SHP77 treated with DMSO at 0.1 percent for 48 hours (cell line): Measurements from ENCODE around the gene PKD1L1.
"Not testable (repeated sequence)": the region's sequence is repeated elsewhere in the genome, so short reads cannot be mapped to it uniquely, and the experiment has no call there.

Source experiments
- DNase-seq: peaks from one replicate; lab custom pipeline; 2025; lab: John Stamatoyannopoulos, UW

The PKD1L1 gene

GRCh38 chr7:47765373-47765979 is 182.8 kb downstream of the PKD1L1 start:
- DNase-seq, result no peak

GRCh38 chr7:47764746-47765145 is 183.5 kb downstream of the PKD1L1 start:
- DNase-seq, result no peak

- DNase-seq, result peak; percentile 98
These were observed 184.9 kb downstream of the PKD1L1 start for GRCh38 chr7:47763063-47763974.

GRCh38 chr7:47762746-47763062 is 185.6 kb downstream of the PKD1L1 start:
- no peak for DNase-seq

- DNase-seq, result no peak
These were observed 186.1 kb downstream of the PKD1L1 start for GRCh38 chr7:47762207-47762606.

GRCh38 chr7:47759056-47759706 is 189.1 kb downstream of the PKD1L1 start:
- no peak for DNase-seq

- DNase-seq, result no peak
These were observed 189.7 kb downstream of the PKD1L1 start for GRCh38 chr7:47758546-47758945.

- no peak for DNase-seq
These were observed 190.3 kb downstream of the PKD1L1 start for GRCh38 chr7:47757921-47758411.

GRCh38 chr7:47756636-47757035 is 191.6 kb downstream of the PKD1L1 start:
- no peak for DNase-seq

- no peak for DNase-seq
These were observed 193.0 kb downstream of the PKD1L1 start for GRCh38 chr7:47755248-47755647.

- DNase-seq, result not testable (repeated sequence)
These were observed 196.5 kb downstream of the PKD1L1 start for GRCh38 chr7:47751724-47752123.

GRCh38 chr7:47751043-47751442 is 197.2 kb downstream of the PKD1L1 start:
- DNase-seq, result no peak

- no peak for DNase-seq
These were observed 200.2 kb downstream of the PKD1L1 start for GRCh38 chr7:47748041-47748440.

- DNase-seq, result no peak
These were observed 201.1 kb downstream of the PKD1L1 start for GRCh38 chr7:47747160-47747559.

GRCh38 chr7:47746468-47746867 is 201.8 kb downstream of the PKD1L1 start:
- DNase-seq, result no peak

- no peak for DNase-seq
These were observed 203.4 kb downstream of the PKD1L1 start for GRCh38 chr7:47744883-47745282.

- no peak for DNase-seq
These were observed 204.2 kb downstream of the PKD1L1 start for GRCh38 chr7:47743965-47744591.

GRCh38 chr7:47741984-47742383 is 206.3 kb downstream of the PKD1L1 start:
- DNase-seq, result no peak

GRCh38 chr7:47739891-47740290 is 208.4 kb downstream of the PKD1L1 start:
- no peak for DNase-seq

GRCh38 chr7:47739301-47739875 is 208.9 kb downstream of the PKD1L1 start:
- DNase-seq, result no peak

GRCh38 chr7:47738563-47739166 is 209.6 kb downstream of the PKD1L1 start:
- DNase-seq, result no peak

GRCh38 chr7:47737601-47738000 is 210.7 kb downstream of the PKD1L1 start:
- no peak for DNase-seq
